ENCODE measurements around the gene HMX1.

DNA sequence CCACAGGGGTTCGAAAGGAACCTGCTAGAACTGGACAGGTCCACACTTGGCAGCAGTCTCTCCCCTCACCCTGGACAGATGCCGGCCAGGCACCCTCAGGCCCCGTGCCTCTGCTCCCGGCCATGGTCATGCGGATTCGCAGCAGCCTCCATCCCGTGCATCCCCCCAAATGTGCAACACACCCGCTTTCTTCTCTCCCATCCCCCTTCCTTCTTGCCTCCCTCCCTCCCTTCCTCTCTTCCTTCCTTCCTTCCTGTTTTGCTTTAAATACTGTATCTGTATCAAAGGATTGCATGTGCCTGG lies 35.0 kb upstream of the HMX1 start:
- no peak for TF ChIP-seq EZH2 (IDR thresholded peaks at IDR 0.05; ENCODE audit: borderline replicate concordance, insufficient read depth, low read depth, low read length, poor library complexity, severe bottlenecking)
- TF ChIP-seq, protein P1, sequence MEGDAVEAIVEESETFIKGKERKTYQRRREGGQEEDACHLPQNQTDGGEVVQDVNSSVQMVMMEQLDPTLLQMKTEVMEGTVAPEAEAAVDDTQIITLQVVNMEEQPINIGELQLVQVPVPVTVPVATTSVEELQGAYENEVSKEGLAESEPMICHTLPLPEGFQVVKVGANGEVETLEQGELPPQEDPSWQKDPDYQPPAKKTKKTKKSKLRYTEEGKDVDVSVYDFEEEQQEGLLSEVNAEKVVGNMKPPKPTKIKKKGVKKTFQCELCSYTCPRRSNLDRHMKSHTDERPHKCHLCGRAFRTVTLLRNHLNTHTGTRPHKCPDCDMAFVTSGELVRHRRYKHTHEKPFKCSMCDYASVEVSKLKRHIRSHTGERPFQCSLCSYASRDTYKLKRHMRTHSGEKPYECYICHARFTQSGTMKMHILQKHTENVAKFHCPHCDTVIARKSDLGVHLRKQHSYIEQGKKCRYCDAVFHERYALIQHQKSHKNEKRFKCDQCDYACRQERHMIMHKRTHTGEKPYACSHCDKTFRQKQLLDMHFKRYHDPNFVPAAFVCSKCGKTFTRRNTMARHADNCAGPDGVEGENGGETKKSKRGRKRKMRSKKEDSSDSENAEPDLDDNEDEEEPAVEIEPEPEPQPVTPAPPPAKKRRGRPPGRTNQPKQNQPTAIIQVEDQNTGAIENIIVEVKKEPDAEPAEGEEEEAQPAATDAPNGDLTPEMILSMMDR (IDR thresholded peaks at IDR 0.05) = no peak

Measured in B cell (primary cell).